Measurements from ENCODE around the gene QRICH1. TPM values are rescaled to one million over a fixed set of nuclear protein-coding genes. Genes with fewer than 3 reads are reported as not detected.

Gene QRICH1
- total RNA-seq, 1 experiment from 2014 or later, result 123 TPM

GRCh38 chr3:48991851-48992545, 101.9 kb downstream of the QRICH1 start:
- ChIA-PET POLR2A (interaction anchor here (1.2 to 3.6 kb wide), 3 partner anchors 15 to 38 kb away, joined by 3 to 61 read pairs (median 3); partner anchors contain the start of genes IMPDH2 and WDR6), CTCF (interaction anchor here (5.9 to 7.6 kb wide), 2 partner anchors 15 to 21 kb away, joined by 86 to 107 read pairs; partner anchors contain the start of gene WDR6)
- no peak for TF ChIP-seq AFF4 (CRISPR knock-in tag; IDR thresholded peaks at IDR 0.05; ENCODE audit: borderline replicate concordance)
- TF ChIP-seq ZSCAN18 (CRISPR knock-in tag; IDR thresholded peaks at IDR 0.05), result no peak
- TF ChIP-seq FOXK1 (CRISPR knock-in tag; IDR thresholded peaks at IDR 0.05), result no peak
- no peak for TF ChIP-seq CREB1 (CRISPR knock-in tag; IDR thresholded peaks at IDR 0.05)
- TF ChIP-seq GABPB1 (CRISPR knock-in tag; IDR thresholded peaks at IDR 0.05), result no peak
- TF ChIP-seq MXD4 (CRISPR knock-in tag; IDR thresholded peaks at IDR 0.05; ENCODE audit: borderline replicate concordance), result no peak
- no peak for TF ChIP-seq ZNF138 (CRISPR knock-in tag; conservative IDR thresholded peaks at IDR 0.05)
- TF ChIP-seq NR1H2 (CRISPR knock-in tag; IDR thresholded peaks at IDR 0.05), result no peak
- TF ChIP-seq SMAD3 (CRISPR knock-in tag; IDR thresholded peaks at IDR 0.05; ENCODE audit: borderline replicate concordance), result no peak
- no peak for TF ChIP-seq ATF1 (CRISPR knock-in tag; IDR thresholded peaks at IDR 0.05)
- TF ChIP-seq IRF2 (CRISPR knock-in tag; IDR thresholded peaks at IDR 0.05; ENCODE audit: borderline replicate concordance, low read depth), result no peak
- H3K27me3 Mint-ChIP-seq (ENCODE audit: low read depth), result no peaks in the 10 kb centered on the region
- ATAC-seq (no peak), DNase-seq (ENCODE audit: low spot score) (no peak)
- H3K4me1 Mint-ChIP-seq, result peaks cover 23% of the 10 kb centered on the region
- H3K4me3 Mint-ChIP-seq, result peak overlapping the region; percentile 83
- H3K36me3 Mint-ChIP-seq, result peaks cover 4% of the 10 kb centered on the region; the same call in 1 of the 2 replicates
- no peaks in the 10 kb centered on the region for H3K9me3 Mint-ChIP-seq
- no peak overlapping the region for H3K27ac Mint-ChIP-seq

GRCh38 chr3:48990636-48991469, 103.0 kb downstream of the QRICH1 start:
- DNase-seq (ENCODE audit: low spot score) (peak; percentile 43), ATAC-seq (peak; percentile 13)
- H3K36me3 Mint-ChIP-seq, result peaks cover 4% of the 10 kb centered on the region; the same call in 1 of the 2 replicates
- H3K4me1 Mint-ChIP-seq, result peaks cover 23% of the 10 kb centered on the region
- POLR2A ChIA-PET, result interaction anchor here (1.2 to 4.5 kb wide), 4 partner anchors 16 to 39 kb away, joined by 3 to 61 read pairs (median 24); partner anchors contain the start of genes DALRD3, IMPDH2, NDUFAF3 and WDR6
- H3K27ac Mint-ChIP-seq, result peak overlapping the region; percentile 53; the same call in 1 of the 2 replicates
- H3K9me3 Mint-ChIP-seq, result no peaks in the 10 kb centered on the region
- peak overlapping the region; percentile 83 for H3K4me3 Mint-ChIP-seq
- no peaks in the 10 kb centered on the region for H3K27me3 Mint-ChIP-seq (ENCODE audit: low read depth)
- CTCF ChIA-PET, result interaction anchor here (1.3 to 7.6 kb wide), 3 partner anchors 16 to 251 kb away, joined by 3 to 107 read pairs (median 86); partner anchors contain the start of gene WDR6
- TF ChIP-seq ZNF423 (CRISPR knock-in tag; IDR thresholded peaks at IDR 0.05) (no peak), MYBL2 (CRISPR knock-in tag; IDR thresholded peaks at IDR 0.05) (peak; percentile 27; the same call in 1 of the 2 replicates), PRRX2 (CRISPR knock-in tag; IDR thresholded peaks at IDR 0.05) (no peak), NFATC4 (CRISPR knock-in tag; IDR thresholded peaks at IDR 0.05) (no peak), NFYB (CRISPR knock-in tag; conservative IDR thresholded peaks at IDR 0.05; ENCODE audit: low read depth) (no peak), ZBTB21 (CRISPR knock-in tag; IDR thresholded peaks at IDR 0.05; ENCODE audit: borderline replicate concordance) (no peak), FOXK1 (CRISPR knock-in tag; IDR thresholded peaks at IDR 0.05) (no peak), ZNF138 (CRISPR knock-in tag; conservative IDR thresholded peaks at IDR 0.05) (no peak), ETV6 (CRISPR knock-in tag; IDR thresholded peaks at IDR 0.05) (peak; percentile 38; the same call in 1 of the 2 replicates), PRDM15 (CRISPR knock-in tag; IDR thresholded peaks at IDR 0.05) (no peak), TEAD1 (CRISPR knock-in tag; IDR thresholded peaks at IDR 0.05) (no peak), GTF2I (CRISPR knock-in tag; conservative IDR thresholded peaks at IDR 0.05) (no peak), IRF1 (CRISPR knock-in tag; IDR thresholded peaks at IDR 0.05) (no peak), SMAD4 (CRISPR knock-in tag; IDR thresholded peaks at IDR 0.05) (no peak), TEAD4 (CRISPR knock-in tag; IDR thresholded peaks at IDR 0.05) (no peak), EMX1 (CRISPR knock-in tag; IDR thresholded peaks at IDR 0.05) (no peak)

Measured in WTC11 (cell line).